MM.1S (cell line): ENCODE data around the gene ZNF547.
A peak's percentile ranks its signal among the peaks of the same experiment; 100 is the strongest.

Experiments
- DNase-seq: peaks from one replicate; pipeline ENCODE4 v3.0.0-alpha.2; 2015
- H2AFZ ChIP-seq: fragments of 300-600 bp; sonication (generic); 2 replicates; pipeline ENCODE4 v1.6.0; 2016; ENCODE audit warnings: antibody characterized with exemption, low read length
- H3F3A ChIP-seq: fragments of 300-600 bp; sonication (generic); 2 replicates; pipeline ENCODE4 v1.6.1; 2016; ENCODE audit warnings: mild to moderate bottlenecking, antibody characterized with exemption, low read length, moderate library complexity, mixed read lengths; ENCODE audit not compliant: insufficient read depth
- H3K27ac ChIP-seq: fragments of 300-600 bp; sonication (generic); 2 replicates; pipeline ENCODE4 v1.5.1; 2016; ENCODE audit warnings: mild to moderate bottlenecking, low read length
- H3K27me3 ChIP-seq: fragments of 300-600 bp; sonication (generic); replicated peaks from 2 replicates; pipeline ENCODE4 v1.6.0; 2016; ENCODE audit warnings: low read length; ENCODE audit not compliant: insufficient read depth
- H3K36me3 ChIP-seq: fragments of 300-600 bp; sonication (generic); replicated peaks from 2 replicates; pipeline ENCODE4 v1.6.1; 2016; ENCODE audit warnings: mild to moderate bottlenecking, low read length, mixed read lengths; ENCODE audit not compliant: insufficient read depth
- H3K4me1 ChIP-seq: fragments of 300-600 bp; sonication (generic); 2 replicates; pipeline ENCODE4 v1.6.1; 2016; ENCODE audit warnings: low read length, mixed read lengths
- H3K4me2 ChIP-seq: fragments of 300-600 bp; sonication (generic); 2 replicates; pipeline ENCODE4 v1.6.0; 2016; ENCODE audit warnings: low read depth, low read length
- H3K4me3 ChIP-seq: fragments of 300-600 bp; sonication (generic); 2 replicates; pipeline ENCODE4 v1.5.1; 2016; ENCODE audit warnings: low read length, mixed read lengths
- H3K79me2 ChIP-seq: fragments of 300-600 bp; sonication (generic); 2 replicates; pipeline ENCODE4 v1.6.1; 2016; ENCODE audit warnings: mixed run types, low read length, mixed read lengths
- H3K9ac ChIP-seq: fragments of 300-600 bp; sonication (generic); 2 replicates; pipeline ENCODE4 v1.6.1; 2016; ENCODE audit warnings: low read length, mixed read lengths
- H3K9me2 ChIP-seq: fragments of 300-600 bp; sonication (generic); replicated peaks from 2 replicates; pipeline ENCODE4 v1.6.1; 2016; ENCODE audit warnings: mild to moderate bottlenecking, low read length, mixed read lengths; ENCODE audit not compliant: insufficient read depth
- H3K9me3 ChIP-seq: fragments of 300-600 bp; sonication (generic); replicated peaks from 2 replicates; pipeline ENCODE4 v1.6.1; 2016; ENCODE audit warnings: mild to moderate bottlenecking, low read length, mixed read lengths; ENCODE audit not compliant: insufficient read depth
- H4K20me1 ChIP-seq: fragments of 300-600 bp; sonication (generic); 2 replicates; pipeline ENCODE4 v1.6.1; 2016; ENCODE audit warnings: mild to moderate bottlenecking, low read length, moderate library complexity, mixed read lengths; ENCODE audit not compliant: insufficient read depth
- CTCF ChIP-seq: fragments of 300-600 bp; sonication (generic); IDR thresholded peaks from 2 replicates; pipeline ENCODE4 v1.5.1; 2016; ENCODE audit warnings: antibody characterized with exemption, low read length, mixed read lengths
- EZH2 ChIP-seq: fragments of 300-600 bp; sonication (generic); optimal IDR thresholded peaks from 2 replicates; pipeline ENCODE3; 2017; ENCODE audit warnings: low read depth, mild to moderate bottlenecking, antibody characterized with exemption, low read length, mixed read lengths
- EZH2phosphoT487 ChIP-seq: fragments of 300-600 bp; sonication (generic); IDR thresholded peaks from 2 replicates; pipeline ENCODE4 v1.6.1; 2018; ENCODE audit warnings: antibody characterized with exemption, low read length

Gene ZNF547

GRCh38 chr19:57362997-57363687 is at the start of gene ZNF547, which contains the start of gene TRAPPC2B:
Gene ZNF547, plus strand, starts transcription at chr19:57363551. Its CDS starts 5,005 bp downstream, at chr19:57368556.
Gene TRAPPC2B, plus strand, starts transcription at chr19:57363551. Its CDS starts 1,283 bp downstream, at chr19:57364834.
- Histone ChIP-seq H2AFZ (peak within 1 kb of the TSS; percentile 84), H3K36me3 (no peaks in the 10 kb centered on the region), H3K4me1 (no peaks in the 10 kb centered on the region), H3K4me3 (peak within 1 kb of the TSS; percentile 72), H3K9ac (peak within 1 kb of the TSS; percentile 69), H3K9me3 (no peaks in the 10 kb centered on the region), H3K4me2 (peak within 1 kb of the TSS; percentile 69), H3K79me2 (peaks cover 7% of the 10 kb centered on the region; the same call in 1 of the 2 replicates), H3K27ac (peak within 1 kb of the TSS; percentile 57; the same call in 1 of the 2 replicates), H3F3A (peaks cover 5% of the 10 kb centered on the region; the same call in 1 of the 2 replicates), H4K20me1 (no peaks in the 10 kb centered on the region), H3K27me3 (no peaks in the 10 kb centered on the region), H3K9me2 (no peaks in the 10 kb centered on the region)
- peak; percentile 99 for DNase-seq
- no peak for TF ChIP-seq CTCF
- no peak for TF ChIP-seq EZH2
- TF ChIP-seq EZH2phosphoT487: no peak

GRCh38 chr19:57314146-57314545 is 49.2 kb upstream of the ZNF547 start:
- Histone ChIP-seq H4K20me1 (no peaks in the 10 kb centered on the region), H3K27me3 (no peaks in the 10 kb centered on the region), H3K4me1 (no peaks in the 10 kb centered on the region), H3K79me2 (no peaks in the 10 kb centered on the region), H3K9me2 (no peaks in the 10 kb centered on the region), H3K27ac (no peak overlapping the region), H3K4me3 (no peak overlapping the region), H3K4me2 (no peak overlapping the region), H3K9ac (no peak overlapping the region), H3K36me3 (no peaks in the 10 kb centered on the region), H3K9me3 (no peaks in the 10 kb centered on the region), H3F3A (no peaks in the 10 kb centered on the region), H2AFZ (no peak overlapping the region)
- TF ChIP-seq EZH2phosphoT487 (no peak), EZH2 (no peak), CTCF (no peak)
- DNase-seq: no peak

GRCh38 chr19:57317503-57317902 is 45.8 kb upstream of the ZNF547 start:
- Histone ChIP-seq H3K9me2 (no peaks in the 10 kb centered on the region), H3F3A (no peaks in the 10 kb centered on the region), H3K9ac (no peak overlapping the region), H3K36me3 (no peaks in the 10 kb centered on the region; the same call in 1 of the 2 replicates), H3K9me3 (no peaks in the 10 kb centered on the region), H3K79me2 (peaks cover 21% of the 10 kb centered on the region), H3K4me2 (no peak overlapping the region), H4K20me1 (no peaks in the 10 kb centered on the region), H3K27ac (no peak overlapping the region), H2AFZ (no peak overlapping the region), H3K4me1 (peaks cover 12% of the 10 kb centered on the region), H3K4me3 (no peak overlapping the region), H3K27me3 (no peaks in the 10 kb centered on the region)
- no peak for DNase-seq
- TF ChIP-seq EZH2phosphoT487 (no peak), CTCF (no peak), EZH2 (no peak)
